Measurements from ENCODE around the gene GRIPAP1. TPM values are rescaled to one million over a fixed set of nuclear protein-coding genes. Genes with fewer than 3 reads are reported as not detected.
A peak's percentile ranks its signal among the peaks of the same experiment; 100 is the strongest.

The GRIPAP1 gene
- total RNA-seq, 4 donors from 2014 or later = 26.8 to 67.7 (median 35.2) TPM

DNA sequence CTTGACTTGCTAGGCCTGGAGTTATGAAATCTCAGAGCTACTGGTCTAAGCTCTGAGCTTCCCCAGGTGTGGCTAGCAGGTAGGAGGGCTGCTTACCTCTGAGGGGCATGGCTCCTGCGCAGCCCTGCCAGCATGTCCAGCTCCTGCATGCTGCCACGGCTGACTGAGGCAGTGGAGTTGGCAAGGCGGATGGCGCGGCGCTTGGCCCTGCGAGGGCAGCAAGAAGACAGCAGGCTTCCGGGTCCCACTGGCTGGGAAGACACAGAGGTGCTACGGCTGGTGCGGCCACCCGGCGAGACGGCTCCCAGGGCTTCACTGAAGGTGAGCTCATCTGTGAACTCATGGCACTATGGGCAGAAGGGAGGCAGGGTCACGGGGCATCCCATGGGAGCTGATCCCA is 36.1 kb downstream of the GRIPAP1 start:
- TF ChIP-seq EP300 (IDR thresholded peaks at IDR 0.05) = no peak
- TF ChIP-seq POLR2A (IDR thresholded peaks at IDR 0.05) = no peak
- TF ChIP-seq POLR2AphosphoS5 (IDR thresholded peaks at IDR 0.05) = no peak
- no peak for TF ChIP-seq CTCF (IDR thresholded peaks at IDR 0.05)
- no peaks in the 10 kb centered on the region for H3K9me3 ChIP-seq
- WGBS = 89% methylated on average over 5 of the region's 14 CpGs
- no peak for DNase-seq (ENCODE audit: low spot score in 2 of 2)
- no peak overlapping the region for H3K4me3 ChIP-seq
- H3K36me3 ChIP-seq = no peaks in the 10 kb centered on the region
- no peaks in the 10 kb centered on the region for H3K4me1 ChIP-seq
- no peaks in the 10 kb centered on the region for H3K27me3 ChIP-seq
- H3K27ac ChIP-seq = no peak overlapping the region

GRCh38 chrX:48961585-48962091 is 40.4 kb downstream of the GRIPAP1 start:
- 60% methylated on average over 2 of the region's 5 CpGs for WGBS

DNA sequence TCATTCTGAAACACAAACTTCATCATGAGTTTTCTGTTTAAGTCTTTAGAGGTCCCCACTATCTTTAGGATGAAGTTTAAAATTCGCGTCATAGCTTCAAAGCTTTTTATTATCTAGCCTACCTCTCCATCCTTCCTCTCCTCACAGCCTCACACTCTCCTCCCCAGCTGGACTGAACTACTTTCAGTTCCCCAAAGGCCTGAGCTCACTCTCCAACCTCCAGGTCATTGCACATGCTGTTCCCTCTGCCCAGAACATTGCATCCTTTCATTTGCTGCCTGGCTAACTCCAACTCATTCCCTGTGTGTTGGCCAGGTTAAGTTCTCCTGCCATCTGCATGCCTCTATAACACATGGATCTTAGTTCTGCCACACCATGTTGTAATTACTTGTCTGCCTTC is 41.8 kb downstream of the GRIPAP1 start:
- WGBS = 84% methylated on average over 2 of the region's 2 CpGs

More at GRCh38 chrX:48961585-48962091, 40.4 kb downstream of the GRIPAP1 start:
- H3K36me3 ChIP-seq = no peaks in the 10 kb centered on the region
- H3K4me1 ChIP-seq = peaks cover 8% of the 10 kb centered on the region
- TF ChIP-seq POLR2AphosphoS5 (IDR thresholded peaks at IDR 0.05) (no peak), EP300 (IDR thresholded peaks at IDR 0.05) (no peak), CTCF (IDR thresholded peaks at IDR 0.05) (no peak), POLR2A (IDR thresholded peaks at IDR 0.05) (no peak)
- H3K27me3 ChIP-seq = no peaks in the 10 kb centered on the region
- no peak for DNase-seq (ENCODE audit: low spot score in 2 of 2)
- no peaks in the 10 kb centered on the region for H3K9me3 ChIP-seq
- H3K27ac ChIP-seq = no peak overlapping the region
- H3K4me3 ChIP-seq = no peak overlapping the region

GRCh38 chrX:48958635-48959094 is 43.4 kb downstream of the GRIPAP1 start:
- peak overlapping the region; percentile 97 for H3K27ac ChIP-seq
- no peak for TF ChIP-seq POLR2AphosphoS5 (IDR thresholded peaks at IDR 0.05)
- TF ChIP-seq POLR2A (IDR thresholded peaks at IDR 0.05) = no peak
- TF ChIP-seq CTCF (IDR thresholded peaks at IDR 0.05) = no peak
- no peak for TF ChIP-seq EP300 (IDR thresholded peaks at IDR 0.05)
- H3K36me3 ChIP-seq = no peaks in the 10 kb centered on the region
- peaks cover 27% of the 10 kb centered on the region for H3K4me1 ChIP-seq
- peak in 1 of 2 donors; percentile 73 for DNase-seq (ENCODE audit: low spot score in 2 of 2)
- H3K27me3 ChIP-seq = no peaks in the 10 kb centered on the region
- peak overlapping the region; percentile 68 for H3K4me3 ChIP-seq
- 34% methylated on average over 21 of the region's 21 CpGs for WGBS
- no peaks in the 10 kb centered on the region for H3K9me3 ChIP-seq

More for the DNA sequence above, 41.8 kb downstream of the GRIPAP1 start:
- TF ChIP-seq POLR2A (IDR thresholded peaks at IDR 0.05) (no peak), POLR2AphosphoS5 (IDR thresholded peaks at IDR 0.05) (no peak), EP300 (IDR thresholded peaks at IDR 0.05) (no peak), CTCF (IDR thresholded peaks at IDR 0.05) (no peak)
- no peaks in the 10 kb centered on the region for H3K27me3 ChIP-seq
- DNase-seq (ENCODE audit: low spot score in 2 of 2) = no peak
- no peaks in the 10 kb centered on the region for H3K9me3 ChIP-seq
- no peaks in the 10 kb centered on the region for H3K36me3 ChIP-seq
- no peak overlapping the region for H3K27ac ChIP-seq
- H3K4me3 ChIP-seq = no peak overlapping the region
- peaks cover 21% of the 10 kb centered on the region for H3K4me1 ChIP-seq

GRCh38 chrX:48957827-48958634 is 44.0 kb downstream of the GRIPAP1 start:
- Histone ChIP-seq H3K4me1 (peaks cover 33% of the 10 kb centered on the region), H3K27me3 (no peaks in the 10 kb centered on the region), H3K9me3 (no peaks in the 10 kb centered on the region), H3K4me3 (peak overlapping the region; percentile 68), H3K27ac (peak overlapping the region; percentile 97), H3K36me3 (no peaks in the 10 kb centered on the region)
- TF ChIP-seq EP300 (IDR thresholded peaks at IDR 0.05) = no peak
- TF ChIP-seq POLR2AphosphoS5 (IDR thresholded peaks at IDR 0.05) = peak in 2 of 3 donors; percentile 34 to 63
- TF ChIP-seq POLR2A (IDR thresholded peaks at IDR 0.05) = peak in 1 of 2 donors; percentile 62
- DNase-seq (ENCODE audit: low spot score in 2 of 2) = peak; percentile 97 to 98
- 49% methylated on average over 63 of the region's 66 CpGs for WGBS
